ENCODE measurements around the gene HOXD8. TPM values are rescaled to one million over a fixed set of nuclear protein-coding genes. Genes with fewer than 3 reads are reported as not detected.

The HOXD8 gene
- total RNA-seq, 1 donor from 2014 or later: not detected

DNA sequence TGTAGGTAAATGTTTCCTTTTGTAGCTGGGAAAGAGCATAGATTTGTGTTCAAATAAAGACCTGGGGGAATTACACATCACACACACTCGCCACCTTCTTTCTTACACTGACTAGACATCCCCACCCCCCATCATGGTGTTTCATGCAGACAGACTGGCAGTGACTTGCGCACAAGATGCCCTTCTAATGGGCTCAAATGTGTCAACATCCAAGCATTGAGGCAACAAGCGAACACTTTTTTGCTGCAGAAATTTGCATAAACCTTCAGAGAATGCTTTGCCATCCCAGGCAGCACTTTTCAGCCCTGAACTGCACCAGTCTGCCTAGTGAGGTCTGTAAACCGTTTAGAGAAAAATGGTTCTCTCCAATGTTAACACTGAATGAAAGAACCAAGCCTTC is 4.5 kb downstream of the HOXD8 start:
- Mint-ChIP-seq H3K4me3 (no peak overlapping the region), H3K4me1 (peaks cover 2% of the 10 kb centered on the region), H3K36me3 (no peaks in the 10 kb centered on the region), H3K27me3 (ENCODE audit: insufficient read depth, low read depth) (peaks cover 88% of the 10 kb centered on the region), H3K9me3 (peaks cover 16% of the 10 kb centered on the region), H3K27ac (no peak overlapping the region)
- DNase-seq (ENCODE audit: low spot score): no peak
- H3K27me3 ChIP-seq: peaks cover 100% of the 10 kb centered on the region
- peaks cover 3% of the 10 kb centered on the region for H3K4me1 ChIP-seq
- TF ChIP-seq, protein P1, sequence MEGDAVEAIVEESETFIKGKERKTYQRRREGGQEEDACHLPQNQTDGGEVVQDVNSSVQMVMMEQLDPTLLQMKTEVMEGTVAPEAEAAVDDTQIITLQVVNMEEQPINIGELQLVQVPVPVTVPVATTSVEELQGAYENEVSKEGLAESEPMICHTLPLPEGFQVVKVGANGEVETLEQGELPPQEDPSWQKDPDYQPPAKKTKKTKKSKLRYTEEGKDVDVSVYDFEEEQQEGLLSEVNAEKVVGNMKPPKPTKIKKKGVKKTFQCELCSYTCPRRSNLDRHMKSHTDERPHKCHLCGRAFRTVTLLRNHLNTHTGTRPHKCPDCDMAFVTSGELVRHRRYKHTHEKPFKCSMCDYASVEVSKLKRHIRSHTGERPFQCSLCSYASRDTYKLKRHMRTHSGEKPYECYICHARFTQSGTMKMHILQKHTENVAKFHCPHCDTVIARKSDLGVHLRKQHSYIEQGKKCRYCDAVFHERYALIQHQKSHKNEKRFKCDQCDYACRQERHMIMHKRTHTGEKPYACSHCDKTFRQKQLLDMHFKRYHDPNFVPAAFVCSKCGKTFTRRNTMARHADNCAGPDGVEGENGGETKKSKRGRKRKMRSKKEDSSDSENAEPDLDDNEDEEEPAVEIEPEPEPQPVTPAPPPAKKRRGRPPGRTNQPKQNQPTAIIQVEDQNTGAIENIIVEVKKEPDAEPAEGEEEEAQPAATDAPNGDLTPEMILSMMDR (IDR thresholded peaks at IDR 0.05): no peak
- TF ChIP-seq EZH2phosphoT487 (IDR thresholded peaks at IDR 0.05): peak; percentile 11
- H3K9ac ChIP-seq: no peak overlapping the region
- no peaks in the 10 kb centered on the region for H3K79me2 ChIP-seq (ENCODE audit: low read depth)
- no peak overlapping the region for H3K4me3 ChIP-seq
- H3K36me3 ChIP-seq: no peaks in the 10 kb centered on the region
- no peaks in the 10 kb centered on the region for H3K9me3 ChIP-seq (ENCODE audit: low read depth)
- H3K4me2 ChIP-seq: no peak overlapping the region
- H2AFZ ChIP-seq (replicated peaks): no peak overlapping the region
- H3K27ac ChIP-seq: no peak overlapping the region
- no peaks in the 10 kb centered on the region for H3F3A ChIP-seq (ENCODE audit: low read depth)
- peaks cover 83% of the 10 kb centered on the region for H4K20me1 ChIP-seq (ENCODE audit: low read depth)

DNA sequence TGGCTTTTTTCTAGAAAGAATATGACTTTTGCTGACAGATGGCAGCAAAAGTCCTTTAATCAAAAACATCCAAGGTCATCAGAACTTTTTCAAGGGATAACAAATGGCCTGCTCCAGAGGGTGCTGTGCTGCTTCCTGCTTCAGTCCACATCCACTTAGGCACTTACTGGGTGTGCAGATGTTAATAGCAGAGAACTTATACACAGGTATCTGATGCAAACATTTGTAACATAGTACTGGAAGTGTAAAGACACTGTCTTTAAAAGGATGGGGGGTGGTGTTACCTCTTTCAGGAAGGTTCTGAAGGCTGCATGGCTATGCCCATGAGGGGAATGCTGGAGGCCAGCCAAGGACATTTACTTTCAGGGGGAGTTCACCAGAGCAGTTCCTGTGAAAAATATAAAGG is 5.5 kb downstream of the HOXD8 start:
- H3K79me2 ChIP-seq (ENCODE audit: low read depth): no peaks in the 10 kb centered on the region
- H3K36me3 ChIP-seq: no peaks in the 10 kb centered on the region
- H4K20me1 ChIP-seq (ENCODE audit: low read depth): peaks cover 80% of the 10 kb centered on the region
- H3K36me3 Mint-ChIP-seq: no peaks in the 10 kb centered on the region
- no peak overlapping the region for H3K27ac ChIP-seq
- H3K4me2 ChIP-seq: no peak overlapping the region
- no peak overlapping the region for H3K27ac Mint-ChIP-seq
- no peak overlapping the region for H3K4me3 Mint-ChIP-seq
- TF ChIP-seq, protein P1 (IDR thresholded peaks at IDR 0.05): no peak
- TF ChIP-seq EZH2 (IDR thresholded peaks at IDR 0.05): peak; percentile 2
- TF ChIP-seq EZH2phosphoT487 (IDR thresholded peaks at IDR 0.05): no peak
- H3K9me3 Mint-ChIP-seq: peaks cover 19% of the 10 kb centered on the region
- H3K9ac ChIP-seq: no peak overlapping the region
- H3K27me3 Mint-ChIP-seq (ENCODE audit: insufficient read depth, low read depth): peaks cover 92% of the 10 kb centered on the region
- peaks cover 3% of the 10 kb centered on the region for H3K4me1 ChIP-seq
- no peak overlapping the region for H2AFZ ChIP-seq (replicated peaks)
- H3K27me3 ChIP-seq: peaks cover 100% of the 10 kb centered on the region
- H3K9me3 ChIP-seq (ENCODE audit: low read depth): no peaks in the 10 kb centered on the region
- no peaks in the 10 kb centered on the region for H3K4me1 Mint-ChIP-seq
- H3K4me3 ChIP-seq: no peak overlapping the region
- no peak for DNase-seq (ENCODE audit: low spot score)
- no peaks in the 10 kb centered on the region for H3F3A ChIP-seq (ENCODE audit: low read depth)

DNA sequence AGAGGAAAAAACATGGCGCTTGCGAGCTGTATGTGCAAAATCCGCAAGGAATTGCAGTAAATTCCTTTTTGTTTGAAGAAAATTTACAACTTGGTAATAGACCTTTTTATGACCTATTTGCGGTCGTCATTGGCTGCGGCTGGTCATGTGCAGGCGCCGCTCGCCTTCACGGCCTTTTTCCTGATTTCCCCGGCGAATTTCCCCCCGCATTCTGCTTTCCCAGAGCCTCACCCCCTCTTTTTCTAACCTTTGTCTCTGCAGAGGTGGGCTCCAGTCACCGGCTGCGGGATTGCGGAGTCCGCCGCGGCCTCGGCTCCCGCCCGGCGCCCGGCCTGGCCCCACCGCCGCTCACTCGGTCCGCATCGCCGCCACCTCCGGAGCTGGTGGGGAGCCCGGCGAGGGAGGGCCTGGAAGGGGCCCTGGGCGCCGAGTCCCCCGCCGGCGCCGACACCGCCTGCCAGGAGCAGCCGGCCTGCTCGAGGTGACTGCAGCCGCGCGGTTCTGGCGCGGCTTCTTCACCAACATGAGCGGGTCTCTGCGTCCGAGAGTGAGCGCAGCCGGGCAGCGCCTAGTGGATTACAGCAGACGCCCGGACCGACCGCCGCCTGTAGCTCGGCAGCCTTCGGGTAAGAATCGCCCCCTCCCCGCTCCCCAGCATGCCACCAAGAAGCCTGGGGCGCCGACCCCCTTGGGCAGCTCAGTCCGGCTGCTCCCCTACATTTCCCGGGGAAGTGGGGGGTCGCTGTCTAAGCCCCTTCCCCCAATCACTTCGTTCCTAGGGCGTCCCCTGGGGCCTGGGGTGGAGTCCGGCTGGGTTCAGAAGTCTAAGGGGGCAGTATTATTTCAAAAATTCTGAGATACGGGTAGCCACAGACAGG is 7.1 kb downstream of the HOXD8 start:
- Histone ChIP-seq H2AFZ (replicated peaks) (peak overlapping the region; percentile 55), H3F3A (ENCODE audit: low read depth) (no peaks in the 10 kb centered on the region), H3K4me3 (peak overlapping the region; percentile 39), H3K27ac (no peak overlapping the region), H4K20me1 (ENCODE audit: low read depth) (peaks cover 67% of the 10 kb centered on the region), H3K79me2 (ENCODE audit: low read depth) (no peaks in the 10 kb centered on the region), H3K4me2 (peak overlapping the region; percentile 66), H3K9me3 (ENCODE audit: low read depth) (no peaks in the 10 kb centered on the region), H3K27me3 (peaks cover 100% of the 10 kb centered on the region), H3K9ac (no peak overlapping the region), H3K4me1 (no peaks in the 10 kb centered on the region), H3K36me3 (no peaks in the 10 kb centered on the region)
- Mint-ChIP-seq H3K4me1 (peaks cover 4% of the 10 kb centered on the region), H3K9me3 (peaks cover 14% of the 10 kb centered on the region), H3K36me3 (no peaks in the 10 kb centered on the region), H3K27ac (no peak overlapping the region), H3K4me3 (peak overlapping the region; percentile 77), H3K27me3 (ENCODE audit: insufficient read depth, low read depth) (peaks cover 91% of the 10 kb centered on the region)
- TF ChIP-seq EZH2 (IDR thresholded peaks at IDR 0.05) (peak; percentile 97), EZH2phosphoT487 (IDR thresholded peaks at IDR 0.05) (peak; percentile 92)
- TF ChIP-seq, protein P1 (IDR thresholded peaks at IDR 0.05): no peak
- peak; percentile 67 for DNase-seq (ENCODE audit: low spot score)

Data from neural progenitor cell (in vitro differentiated cells).